HepG2 (cell line): Measurements from ENCODE around the gene UTS2R. TPM values are rescaled to one million over a fixed set of nuclear protein-coding genes. Genes with fewer than 3 reads are reported as not detected.

Experiments
- GFI1 ChIP-seq: sonication (generic); formaldehyde crosslinking; IDR thresholded peaks from 2 replicates; pipeline ENCODE4 v1.5.0; 2020; ENCODE audit warnings: missing genetic modification reagents, mild to moderate bottlenecking, borderline replicate concordance
- HDAC1 ChIP-seq: sonication (generic); formaldehyde crosslinking; IDR thresholded peaks from 2 replicates; pipeline ENCODE4 v1.5.1; 2020; ENCODE audit warnings: mild to moderate bottlenecking, missing genetic modification reagents
- HMGXB4 ChIP-seq, 2 experiments: sonication (generic) in 1 of 2; formaldehyde crosslinking in 1 of 2; IDR thresholded peaks; 2 replicates each; pipeline versions ENCODE4 v1.4.0 to v1.6.1; 2018 to 2020; ENCODE audit warnings: missing genetic modification reagents in 2 of 2, borderline replicate concordance in 1 of 2, low read depth in 1 of 2, mild to moderate bottlenecking in 1 of 2, missing biosample characterization in 1 of 2
- KAT8 ChIP-seq: IDR thresholded peaks from 2 replicates; pipeline ENCODE4 v1.6.1; 2016; ENCODE audit warnings: missing genetic modification reagents, missing compliant biosample characterization
- KDM2A ChIP-seq: sonication (generic); formaldehyde crosslinking; IDR thresholded peaks from 2 replicates; pipeline ENCODE4 v1.4.0; 2020; ENCODE audit warnings: low read depth, missing genetic modification reagents, borderline replicate concordance
- MTA1 ChIP-seq: sonication (generic); formaldehyde crosslinking; IDR thresholded peaks from 2 replicates; pipeline ENCODE4 v1.4.0; 2020; ENCODE audit warnings: missing genetic modification reagents, mild to moderate bottlenecking, borderline replicate concordance
- NR2F1 ChIP-seq, 2 experiments: fragments of 450-650 bp in 1 of 2; formaldehyde crosslinking in 1 of 2; IDR thresholded peaks; 2 replicates each; pipeline versions ENCODE4 v1.5.0 to v1.6.1; 2016 to 2020; ENCODE audit warnings: mild to moderate bottlenecking in 1 of 2, missing compliant biosample characterization in 1 of 2, missing genetic modification reagents in 1 of 2, moderate library complexity in 1 of 2
- PRPF4 ChIP-seq: fragments of 200-400 bp; formaldehyde crosslinking; IDR thresholded peaks from 2 replicates; pipeline ENCODE4 v1.6.1; 2016; ENCODE audit warnings: low read length, low read depth; ENCODE audit not compliant: poor library complexity, severe bottlenecking
- RFXAP ChIP-seq: sonication (generic); formaldehyde crosslinking; IDR thresholded peaks from 2 replicates; pipeline ENCODE4 v1.4.0; 2020; ENCODE audit warnings: missing genetic modification reagents, borderline replicate concordance
- TARDBP ChIP-seq: sonication (generic); formaldehyde crosslinking; IDR thresholded peaks from 2 replicates; pipeline ENCODE4 v1.8.0; 2022; ENCODE audit warnings: mild to moderate bottlenecking, missing genetic modification reagents
- TBL1XR1 ChIP-seq: fragments of 150-350 bp; IDR thresholded peaks from 2 replicates; pipeline ENCODE4 v1.6.1; 2014; ENCODE audit warnings: borderline replicate concordance, low read length; ENCODE audit not compliant: partially characterized antibody
- TFE3 ChIP-seq: IDR thresholded peaks from 2 replicates; pipeline ENCODE4 v1.6.1; 2016
- TRAFD1 ChIP-seq: sonication (generic); formaldehyde crosslinking; IDR thresholded peaks from 2 replicates; pipeline ENCODE4 v1.5.1; 2020; ENCODE audit warnings: missing genetic modification reagents, mild to moderate bottlenecking, borderline replicate concordance
- YEATS2 ChIP-seq: sonication (generic); formaldehyde crosslinking; IDR thresholded peaks from 2 replicates; pipeline ENCODE4 v1.4.0; 2020; ENCODE audit warnings: missing genetic modification reagents, borderline replicate concordance
- ZBTB38 ChIP-seq: sonication (generic); formaldehyde crosslinking; IDR thresholded peaks from 2 replicates; pipeline ENCODE4 v1.5.1; 2020; ENCODE audit warnings: mild to moderate bottlenecking, missing genetic modification reagents
- ZNF20 ChIP-seq: sonication (generic); formaldehyde crosslinking; IDR thresholded peaks from 2 replicates; pipeline ENCODE4 v1.4.0; 2020; ENCODE audit warnings: mild to moderate bottlenecking, moderate library complexity, missing genetic modification reagents
- ZNF530 ChIP-seq: sonication (generic); formaldehyde crosslinking; IDR thresholded peaks from 2 replicates; pipeline ENCODE4 v1.5.0; 2020; ENCODE audit warnings: low read depth, mild to moderate bottlenecking, missing genetic modification reagents
- ZNF75D ChIP-seq: sonication (generic); formaldehyde crosslinking; IDR thresholded peaks from 2 replicates; pipeline ENCODE4 v1.8.1; 2023; ENCODE audit warnings: missing genetic modification reagents, mild to moderate bottlenecking, borderline replicate concordance
- polyA plus RNA-seq, 8 experiments: library from polyadenylated mRNA; depleted of rRNA in 3 of 8; stranded (reverse) in 7 of 8; unstranded in 1 of 8; fragments of >200 nt; fragmentation: Illumina TruSeq in 4 of 8; extraction: Trizol in 4 of 8; gene quantifications; 2 replicates each; pipeline versions ENCODE4 v1.2.1 to v1.2.3, GENCODE V29; 2011 to 2016; ENCODE audit warnings: low read depth in 4 of 8, missing spikeins in 1 of 8, mixed read lengths in 1 of 8; ENCODE audit not compliant: insufficient read depth in 1 of 8
- total RNA-seq, 5 experiments: library from RNA; depleted of rRNA; stranded (reverse); fragments of >200 nt; fragmentation: Illumina TruSeq; extraction: Trizol; gene quantifications; 2 replicates each; pipeline ENCODE4 v1.2.3, GENCODE V29; 2016; ENCODE audit warnings: low read depth in 1 of 5
- TF ChIP-seq, protein P1 (sequence below): sonication (generic); formaldehyde crosslinking; IDR thresholded peaks from 2 replicates; pipeline ENCODE4 v1.8.0; 2022; ENCODE audit warnings: mild to moderate bottlenecking, missing genetic modification reagents, moderate library complexity

UTS2R gene
- total and polyA plus RNA-seq, 2 of the 13 experiments (the other 11 are each of a cell fraction or from before 2014, with no cell fraction given): 0.13 to 0.15 TPM

DNA sequence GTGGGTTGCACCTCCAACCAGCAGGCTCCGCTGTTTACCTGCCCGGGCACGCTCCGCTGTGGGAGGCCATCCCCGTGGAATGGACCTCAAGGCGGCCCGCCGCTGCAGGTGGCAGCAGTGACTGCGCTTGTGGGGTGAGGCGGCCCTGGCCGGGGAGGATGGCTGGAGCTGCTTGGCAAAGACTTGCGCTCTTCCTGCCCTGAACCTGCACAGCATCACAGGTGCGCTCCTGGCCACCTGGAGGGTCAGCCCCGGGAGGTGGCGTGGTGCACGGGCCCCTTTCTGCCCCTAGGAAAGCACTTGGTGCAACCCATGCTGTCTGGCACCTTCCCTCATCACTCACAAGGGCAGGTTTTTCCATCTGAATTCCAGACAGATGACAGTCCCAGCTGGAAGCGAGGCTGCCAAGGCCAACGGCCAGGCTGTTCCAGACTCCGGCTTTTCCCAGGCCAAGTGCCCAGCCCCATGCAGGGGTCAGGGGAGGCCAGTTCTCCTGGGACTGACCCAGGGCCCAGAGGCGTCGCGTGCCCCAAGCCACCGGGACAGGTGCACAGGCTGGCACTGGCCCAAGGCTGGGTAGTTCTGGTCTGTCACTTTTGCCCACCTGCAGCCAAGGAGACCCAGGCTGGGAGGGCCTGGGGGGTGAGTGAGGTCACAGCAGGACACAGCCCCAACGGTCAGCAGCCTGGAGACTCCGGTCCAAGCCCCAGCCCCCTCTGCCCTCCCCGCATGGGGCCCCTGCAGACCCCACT is 13.3 kb downstream of the UTS2R start (continued):
- TF ChIP-seq TRAFD1 (CRISPR knock-in tag): peak; percentile 87; the same call in 1 of the 2 replicates
- TF ChIP-seq ZNF530: no peak
- TF ChIP-seq KAT8 (CRISPR knock-in tag): peak; percentile 27; the same call in 1 of the 2 replicates
- TF ChIP-seq HMGXB4 (CRISPR knock-in tag; IDR thresholded peaks at IDR 0.05; ENCODE audit: borderline replicate concordance in 1 of 2, low read depth in 1 of 2): peak in 1 of 2 experiments; percentile 41; a peak in 1 of 4 replicates
- TF ChIP-seq KDM2A (CRISPR knock-in tag): peak; percentile 59; the same call in 1 of the 2 replicates
- peak; percentile 43 for TF ChIP-seq TFE3 (CRISPR knock-in tag)
- no peak for TF ChIP-seq GFI1 (CRISPR knock-in tag)
- TF ChIP-seq TBL1XR1: peak; percentile 89
- peak; percentile 72 for TF ChIP-seq HDAC1 (CRISPR knock-in tag)
- peak; percentile 76; the same call in 1 of the 2 replicates for TF ChIP-seq MTA1 (CRISPR knock-in tag)
- TF ChIP-seq YEATS2 (CRISPR knock-in tag): no peak; the same call in 1 of the 2 replicates
- peak; percentile 72; the same call in 1 of the 2 replicates for TF ChIP-seq TARDBP (CRISPR knock-in tag)
- TF ChIP-seq RFXAP (CRISPR knock-in tag): 0 out of 2 replicates have a peak, but pooled peaks have one; percentile 3
- TF ChIP-seq ZNF75D (CRISPR knock-in tag): no peak
- TF ChIP-seq, protein P1, sequence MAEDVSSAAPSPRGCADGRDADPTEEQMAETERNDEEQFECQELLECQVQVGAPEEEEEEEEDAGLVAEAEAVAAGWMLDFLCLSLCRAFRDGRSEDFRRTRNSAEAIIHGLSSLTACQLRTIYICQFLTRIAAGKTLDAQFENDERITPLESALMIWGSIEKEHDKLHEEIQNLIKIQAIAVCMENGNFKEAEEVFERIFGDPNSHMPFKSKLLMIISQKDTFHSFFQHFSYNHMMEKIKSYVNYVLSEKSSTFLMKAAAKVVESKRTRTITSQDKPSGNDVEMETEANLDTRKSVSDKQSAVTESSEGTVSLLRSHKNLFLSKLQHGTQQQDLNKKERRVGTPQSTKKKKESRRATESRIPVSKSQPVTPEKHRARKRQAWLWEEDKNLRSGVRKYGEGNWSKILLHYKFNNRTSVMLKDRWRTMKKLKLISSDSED (CRISPR knock-in tag): no peak
- no peak for TF ChIP-seq ZNF20 (CRISPR knock-in tag)
- peak; percentile 37; the same call in 1 of the 2 replicates for TF ChIP-seq ZBTB38
- TF ChIP-seq NR2F1 (CRISPR knock-in tag; IDR thresholded peaks at IDR 0.05): peak; percentile 54 to 70; a peak in 3 of 4 replicates
- no peak for TF ChIP-seq PRPF4
